OCI-LY3 (cell line): ENCODE measurements around the gene LYZL1.
A peak's percentile ranks its signal among the peaks of the same experiment; 100 is the strongest.

Experiments
- H2AFZ ChIP-seq: fragments of 200-600, 300-600 bp; shearing (Covaris generic); 2 replicates; pipeline ENCODE4 v1.6.0; 2014; ENCODE audit warnings: antibody characterized with exemption, low read depth, low read length
- H3K27ac ChIP-seq: fragments of 200-600, 300-600 bp; sonication (generic); 2 replicates; pipeline ENCODE4 v1.5.1; 2014; ENCODE audit warnings: mild to moderate bottlenecking, low read length, moderate library complexity, mixed read lengths
- H3K27me3 ChIP-seq: fragments of 200-600, 300-600 bp; sonication (generic); 2 replicates; pipeline ENCODE4 v1.6.1; 2014; ENCODE audit warnings: low read depth, low read length, mixed read lengths
- H3K36me3 ChIP-seq: fragments of 200-600, 300-600 bp; sonication (generic); replicated peaks from 2 replicates; pipeline ENCODE3; 2014; ENCODE audit warnings: low read depth, low read length, mixed read lengths
- H3K4me1 ChIP-seq: fragments of 300-600, 200-600 bp; sonication (generic); 2 replicates; pipeline ENCODE4 v1.6.1; 2014; ENCODE audit warnings: low read length, mixed read lengths
- H3K4me2 ChIP-seq: fragments of 200-600, 300-600 bp; sonication (generic); 2 replicates; pipeline ENCODE4 v1.6.1; 2014; ENCODE audit warnings: low read length, mixed read lengths
- H3K4me3 ChIP-seq: fragments of 300-600, 200-600 bp; sonication (generic); 2 replicates; pipeline ENCODE4 v1.5.1; 2014; ENCODE audit warnings: antibody characterized with exemption, mild to moderate bottlenecking, low read length, moderate library complexity
- H3K79me2 ChIP-seq: fragments of 300-600, 200-600 bp; shearing (Covaris generic); 2 replicates; pipeline ENCODE4 v1.6.1; 2014; ENCODE audit warnings: mild to moderate bottlenecking, low read length, mixed read lengths
- H3K9ac ChIP-seq: fragments of 300-600, 200-600 bp; shearing (Covaris generic); 2 replicates; pipeline ENCODE4 v1.6.0; 2014; ENCODE audit warnings: mild to moderate bottlenecking, low read length, moderate library complexity
- H3K9me3 ChIP-seq: fragments of 200-600, 300-600 bp; shearing (Covaris generic); 2 replicates; pipeline ENCODE4 v1.6.1; 2014; ENCODE audit warnings: low read length, mixed read lengths; ENCODE audit not compliant: insufficient read depth
- H4K20me1 ChIP-seq: fragments of 200-600, 300-600 bp; sonication (generic); 2 replicates; pipeline ENCODE4 v1.6.1; 2016; ENCODE audit warnings: low read length, mixed read lengths; ENCODE audit not compliant: insufficient read depth
- EZH2phosphoT487 ChIP-seq: fragments of 200-600 bp; shearing (Covaris generic); IDR thresholded peaks from 2 replicates; pipeline ENCODE4 v1.6.1; 2018; ENCODE audit warnings: antibody characterized with exemption, mixed run types, low read depth
- TF ChIP-seq, protein P1 (sequence below): fragments of 200-600, 300-600 bp; sonication (generic); IDR thresholded peaks from 2 replicates; pipeline ENCODE4 v1.5.1; 2014; ENCODE audit warnings: antibody characterized with exemption, low read length, low read depth

The LYZL1 gene

DNA sequence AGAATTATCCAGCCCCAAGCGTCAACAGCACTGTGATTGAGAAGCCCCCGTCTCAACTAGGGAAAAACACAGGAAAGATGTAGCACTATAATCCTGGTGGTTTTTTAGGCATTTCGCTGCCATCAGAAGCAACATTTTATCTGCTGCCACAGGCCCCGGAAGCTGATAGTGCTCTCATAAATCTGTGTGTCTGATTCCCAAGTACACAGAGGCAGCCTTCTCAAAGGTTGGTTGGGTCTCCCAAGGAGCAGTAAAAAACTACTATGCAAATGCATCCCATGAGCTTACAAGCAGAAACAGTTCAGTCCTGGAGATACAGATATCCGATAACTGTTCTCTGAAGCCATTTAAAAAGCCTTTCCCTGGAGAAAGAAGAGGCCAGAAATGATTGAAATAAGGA, 45.8 kb upstream of the LYZL1 start:
- Histone ChIP-seq H3K27me3 (no peaks in the 10 kb centered on the region), H3K9me3 (no peaks in the 10 kb centered on the region), H3K9ac (no peak overlapping the region), H3K4me2 (no peak overlapping the region), H4K20me1 (no peaks in the 10 kb centered on the region), H3K27ac (no peak overlapping the region), H2AFZ (no peak overlapping the region), H3K4me3 (no peak overlapping the region), H3K4me1 (peaks cover 4% of the 10 kb centered on the region; the same call in 1 of the 2 replicates), H3K79me2 (no peaks in the 10 kb centered on the region), H3K36me3 (no peaks in the 10 kb centered on the region)
- no peak for TF ChIP-seq EZH2phosphoT487
- TF ChIP-seq, protein P1, sequence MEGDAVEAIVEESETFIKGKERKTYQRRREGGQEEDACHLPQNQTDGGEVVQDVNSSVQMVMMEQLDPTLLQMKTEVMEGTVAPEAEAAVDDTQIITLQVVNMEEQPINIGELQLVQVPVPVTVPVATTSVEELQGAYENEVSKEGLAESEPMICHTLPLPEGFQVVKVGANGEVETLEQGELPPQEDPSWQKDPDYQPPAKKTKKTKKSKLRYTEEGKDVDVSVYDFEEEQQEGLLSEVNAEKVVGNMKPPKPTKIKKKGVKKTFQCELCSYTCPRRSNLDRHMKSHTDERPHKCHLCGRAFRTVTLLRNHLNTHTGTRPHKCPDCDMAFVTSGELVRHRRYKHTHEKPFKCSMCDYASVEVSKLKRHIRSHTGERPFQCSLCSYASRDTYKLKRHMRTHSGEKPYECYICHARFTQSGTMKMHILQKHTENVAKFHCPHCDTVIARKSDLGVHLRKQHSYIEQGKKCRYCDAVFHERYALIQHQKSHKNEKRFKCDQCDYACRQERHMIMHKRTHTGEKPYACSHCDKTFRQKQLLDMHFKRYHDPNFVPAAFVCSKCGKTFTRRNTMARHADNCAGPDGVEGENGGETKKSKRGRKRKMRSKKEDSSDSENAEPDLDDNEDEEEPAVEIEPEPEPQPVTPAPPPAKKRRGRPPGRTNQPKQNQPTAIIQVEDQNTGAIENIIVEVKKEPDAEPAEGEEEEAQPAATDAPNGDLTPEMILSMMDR = no peak

DNA sequence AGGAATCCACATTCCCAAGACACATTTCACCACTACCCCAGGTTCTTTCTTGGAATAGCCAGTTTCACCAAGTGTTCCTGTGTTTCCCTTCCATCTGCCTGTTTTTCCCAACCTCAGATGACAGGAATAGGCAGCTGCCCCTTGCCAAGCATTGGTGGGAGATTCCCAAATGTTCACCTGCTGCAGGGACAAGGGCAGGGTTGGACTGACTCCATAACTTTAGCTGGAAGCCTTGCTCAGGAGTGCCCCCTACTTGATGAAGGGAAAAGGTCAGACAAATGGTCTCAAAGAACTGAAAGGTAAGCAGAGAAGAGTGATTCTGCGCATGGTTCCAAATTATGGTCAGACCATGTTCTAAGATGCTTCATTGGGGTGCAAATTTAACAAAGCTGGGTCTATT, 45.1 kb upstream of the LYZL1 start:
- Histone ChIP-seq H3K4me1 (peaks cover 4% of the 10 kb centered on the region; the same call in 1 of the 2 replicates), H3K27ac (no peak overlapping the region), H3K9me3 (no peaks in the 10 kb centered on the region), H3K36me3 (no peaks in the 10 kb centered on the region), H3K9ac (no peak overlapping the region), H3K4me2 (no peak overlapping the region), H3K4me3 (no peak overlapping the region), H3K27me3 (no peaks in the 10 kb centered on the region), H4K20me1 (no peaks in the 10 kb centered on the region), H2AFZ (no peak overlapping the region), H3K79me2 (no peaks in the 10 kb centered on the region)
- TF ChIP-seq, protein P1 = peak; percentile 40; the same call in 1 of the 2 replicates
- no peak for TF ChIP-seq EZH2phosphoT487

DNA sequence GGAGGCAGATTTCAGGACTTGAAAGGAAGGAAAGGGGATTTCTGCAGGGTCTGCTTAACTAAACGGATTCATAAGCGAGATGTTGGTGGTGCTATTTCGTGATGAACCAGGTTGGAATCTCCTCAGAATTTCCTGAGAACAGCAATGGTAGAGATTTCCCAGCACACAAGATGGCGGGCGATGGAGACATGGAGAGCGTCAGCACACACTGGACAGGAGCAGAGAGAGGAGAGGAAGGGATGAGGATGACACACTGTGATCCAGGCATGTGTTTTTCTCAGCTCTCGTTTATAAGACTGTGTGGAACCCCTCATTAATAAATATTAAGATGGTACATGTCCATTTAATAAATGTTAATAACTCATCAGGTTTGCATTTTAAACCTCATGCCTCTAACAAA, 43.9 kb upstream of the LYZL1 start:
- Histone ChIP-seq H2AFZ (no peak overlapping the region), H3K9ac (no peak overlapping the region), H3K4me1 (peaks cover 4% of the 10 kb centered on the region; the same call in 1 of the 2 replicates), H3K36me3 (no peaks in the 10 kb centered on the region), H3K9me3 (no peaks in the 10 kb centered on the region), H3K4me3 (no peak overlapping the region), H3K4me2 (no peak overlapping the region), H3K27me3 (no peaks in the 10 kb centered on the region), H3K79me2 (no peaks in the 10 kb centered on the region), H4K20me1 (no peaks in the 10 kb centered on the region), H3K27ac (no peak overlapping the region)
- TF ChIP-seq, protein P1 = no peak
- no peak for TF ChIP-seq EZH2phosphoT487

DNA sequence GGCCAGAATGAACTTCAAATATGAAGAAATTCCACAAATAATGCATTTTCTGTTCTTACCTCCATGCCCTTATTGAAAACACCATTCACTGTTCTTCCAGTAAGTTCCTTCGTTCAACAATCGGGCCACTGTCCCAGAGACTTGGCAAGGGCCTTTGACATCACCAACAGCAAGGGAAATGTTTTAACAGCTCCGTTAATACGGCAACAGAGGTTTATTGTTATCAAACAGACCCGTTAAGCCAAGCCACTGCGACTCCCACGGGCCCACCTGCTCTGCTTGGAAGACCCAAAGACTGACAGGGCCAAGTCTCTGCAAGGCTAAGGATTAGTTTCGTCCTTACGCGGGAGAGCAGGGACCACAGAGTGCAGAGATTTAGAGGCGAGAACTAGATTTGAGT, 43.4 kb upstream of the LYZL1 start:
- Histone ChIP-seq H3K27me3 (0 out of 2 replicates have a peak, but pooled peaks cover 3% of the 10 kb centered on the region), H3K27ac (no peak overlapping the region), H3K4me3 (no peak overlapping the region), H4K20me1 (no peaks in the 10 kb centered on the region), H3K4me1 (peaks cover 4% of the 10 kb centered on the region; the same call in 1 of the 2 replicates), H3K4me2 (no peak overlapping the region), H3K79me2 (no peaks in the 10 kb centered on the region), H3K9ac (no peak overlapping the region), H2AFZ (no peak overlapping the region), H3K36me3 (no peaks in the 10 kb centered on the region), H3K9me3 (no peaks in the 10 kb centered on the region)
- no peak for TF ChIP-seq EZH2phosphoT487
- TF ChIP-seq, protein P1 = no peak
